ENCODE measurements around the gene ALDH9A1. TPM values are rescaled to one million over a fixed set of nuclear protein-coding genes. Genes with fewer than 3 reads are reported as not detected.
"Not testable (repeated sequence)": the region's sequence is repeated elsewhere in the genome, so short reads cannot be mapped to it uniquely, and the experiment has no call there.

The ALDH9A1 gene
- total and polyA plus RNA-seq, 12 donors, result 36.0 to 269 (median 170) TPM

DNA sequence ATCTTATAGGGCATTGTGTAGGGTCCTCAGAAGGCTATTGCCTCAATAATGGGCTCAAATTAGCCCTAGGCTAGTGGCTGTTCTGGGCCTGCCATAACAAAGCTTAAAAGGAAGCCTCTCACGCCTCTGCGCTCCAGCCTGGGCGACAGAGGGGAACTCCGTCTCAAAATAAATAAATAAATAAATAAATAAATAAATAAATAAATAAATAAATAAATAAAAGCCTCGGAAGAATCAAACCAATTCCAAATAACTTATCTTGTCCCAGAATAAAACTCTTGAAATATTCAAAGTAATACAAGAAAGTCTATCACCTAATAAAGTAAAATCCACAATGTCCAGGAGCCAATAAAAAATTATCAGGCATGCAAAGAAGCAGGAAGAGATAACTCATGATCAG, 14.4 kb upstream of the ALDH9A1 start:
- no peaks in the 10 kb centered on the region for H3K27me3 ChIP-seq
- H3K4me3 ChIP-seq, result no peak overlapping the region
- TF ChIP-seq, protein P1, sequence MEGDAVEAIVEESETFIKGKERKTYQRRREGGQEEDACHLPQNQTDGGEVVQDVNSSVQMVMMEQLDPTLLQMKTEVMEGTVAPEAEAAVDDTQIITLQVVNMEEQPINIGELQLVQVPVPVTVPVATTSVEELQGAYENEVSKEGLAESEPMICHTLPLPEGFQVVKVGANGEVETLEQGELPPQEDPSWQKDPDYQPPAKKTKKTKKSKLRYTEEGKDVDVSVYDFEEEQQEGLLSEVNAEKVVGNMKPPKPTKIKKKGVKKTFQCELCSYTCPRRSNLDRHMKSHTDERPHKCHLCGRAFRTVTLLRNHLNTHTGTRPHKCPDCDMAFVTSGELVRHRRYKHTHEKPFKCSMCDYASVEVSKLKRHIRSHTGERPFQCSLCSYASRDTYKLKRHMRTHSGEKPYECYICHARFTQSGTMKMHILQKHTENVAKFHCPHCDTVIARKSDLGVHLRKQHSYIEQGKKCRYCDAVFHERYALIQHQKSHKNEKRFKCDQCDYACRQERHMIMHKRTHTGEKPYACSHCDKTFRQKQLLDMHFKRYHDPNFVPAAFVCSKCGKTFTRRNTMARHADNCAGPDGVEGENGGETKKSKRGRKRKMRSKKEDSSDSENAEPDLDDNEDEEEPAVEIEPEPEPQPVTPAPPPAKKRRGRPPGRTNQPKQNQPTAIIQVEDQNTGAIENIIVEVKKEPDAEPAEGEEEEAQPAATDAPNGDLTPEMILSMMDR (IDR thresholded peaks at IDR 0.05), result no peak
- no peak for TF ChIP-seq POLR2A (IDR thresholded peaks at IDR 0.05)
- H3K9me3 ChIP-seq (replicated peaks in 1 of 3), result no peaks in the 10 kb centered on the region
- intact Hi-C loops (cut with DNase I), result loop anchor here in 1 of 2 donors (10.0 kb wide), 1 partner anchor 108 kb away; no protein-coding TSS in a partner anchor
- DNase-seq, result no peak
- WGBS, 4 donors, result 91 to 94% (median 92%) methylated on average over 5 of the region's 5 CpGs
- no peaks in the 10 kb centered on the region for H3K36me3 ChIP-seq (replicated peaks in 1 of 2)
- H3K27ac ChIP-seq, result no peak overlapping the region
- H3K4me1 ChIP-seq (replicated peaks in 1 of 2), result no peaks in the 10 kb centered on the region

DNA sequence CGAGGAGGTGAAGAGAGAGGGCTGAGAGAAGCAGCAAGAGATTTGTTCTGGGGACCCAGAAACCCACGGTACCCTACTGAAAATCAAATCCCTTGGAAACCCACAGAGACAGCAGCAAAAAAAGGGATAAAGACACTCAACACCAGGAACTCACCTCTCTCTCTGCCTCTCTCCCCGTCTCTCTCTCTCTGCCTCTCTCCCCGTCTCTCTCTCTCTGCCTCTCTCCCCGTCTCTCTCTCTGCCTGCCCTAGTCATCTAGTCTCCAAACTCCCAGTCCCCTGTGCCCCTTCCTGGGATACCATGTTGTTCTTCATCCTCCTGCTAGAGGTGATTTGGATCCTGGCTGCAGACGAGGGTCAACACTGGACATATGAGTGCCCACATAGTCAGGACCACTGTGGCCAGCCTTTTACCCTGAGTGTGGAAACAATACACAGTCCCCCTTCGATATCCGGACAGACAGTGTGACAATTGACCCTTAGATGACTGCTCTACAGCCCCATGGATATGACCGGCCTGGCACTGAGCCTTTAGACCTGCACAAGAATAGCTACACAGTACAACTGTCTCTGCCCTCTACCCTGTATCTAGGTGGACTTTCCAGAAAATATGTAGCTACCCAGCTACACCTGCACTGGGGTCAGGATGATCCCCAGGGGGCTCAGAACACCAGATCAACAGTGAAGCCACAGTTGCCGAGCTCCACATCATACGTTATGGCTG, 9.8 kb upstream of the ALDH9A1 start:
- no peak for TF ChIP-seq POLR2A (IDR thresholded peaks at IDR 0.05)
- TF ChIP-seq, protein P1 (IDR thresholded peaks at IDR 0.05), result no peak
- Histone ChIP-seq H3K4me1 (replicated peaks in 1 of 2) (no peaks in the 10 kb centered on the region), H3K4me3 (no peak overlapping the region), H3K27ac (no peak overlapping the region), H3K9me3 (replicated peaks in 1 of 3) (no peaks in the 10 kb centered on the region), H3K27me3 (no peaks in the 10 kb centered on the region), H3K36me3 (replicated peaks in 1 of 2) (no peaks in the 10 kb centered on the region)
- intact Hi-C loops (cut with DNase I), result loop anchor here in 1 of 2 donors (10.0 kb wide), 1 partner anchor 103 kb away; no protein-coding TSS in a partner anchor
- WGBS, 4 donors, result 80 to 87% (median 84%) methylated on average over 11 of the region's 11 CpGs
- no peak for DNase-seq

DNA sequence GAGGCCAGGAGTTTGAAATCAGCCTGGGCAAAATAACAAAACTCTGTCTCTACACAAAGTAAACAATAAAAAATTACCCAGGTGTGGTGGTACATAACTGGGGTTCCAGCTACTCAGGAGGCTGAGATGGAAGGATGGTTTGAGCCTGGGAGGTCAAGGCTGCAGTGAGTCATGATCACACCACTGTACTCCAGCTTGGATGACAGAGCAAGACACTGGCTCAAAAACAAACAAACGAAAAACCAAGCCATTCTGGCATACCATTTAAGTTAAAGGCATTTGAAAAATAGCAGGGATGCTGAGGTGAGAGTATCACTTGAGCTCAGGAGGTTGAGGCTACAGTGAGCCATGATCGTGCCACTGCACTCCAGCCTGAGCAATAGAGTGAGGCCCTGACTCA, 5.3 kb upstream of the ALDH9A1 start:
- WGBS, 4 donors, result 56 to 74% (median 64%) methylated on average over 2 of the region's 2 CpGs

DNA sequence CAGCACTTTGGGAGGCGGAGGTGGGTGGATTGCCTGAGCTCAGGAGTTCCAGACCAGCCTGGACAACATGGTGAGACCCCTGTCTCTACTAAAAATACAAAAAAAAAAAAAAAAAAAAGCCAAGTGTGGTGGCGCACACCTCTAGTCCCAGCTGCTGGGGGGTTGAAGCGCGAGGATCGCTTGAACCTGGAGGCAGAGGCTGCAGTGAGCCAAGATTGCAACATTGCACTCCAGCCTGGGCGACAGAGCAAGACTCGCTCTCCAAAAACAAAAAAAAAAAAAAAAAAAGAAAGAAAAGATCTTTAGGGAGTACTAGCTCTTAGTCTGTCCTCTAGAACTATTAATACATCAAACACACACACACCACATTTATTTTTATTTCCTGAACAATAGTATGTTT, 3.6 kb upstream of the ALDH9A1 start:
- H3K9me3 ChIP-seq (replicated peaks in 1 of 3); H3K27ac ChIP-seq; H3K27me3 ChIP-seq; H3K4me3 ChIP-seq; H3K36me3 ChIP-seq (replicated peaks in 1 of 2); DNase-seq: not testable (repeated sequence)
- intact Hi-C loops (cut with DNase I), result loop anchor here in 1 of 2 donors (10.0 kb wide), 1 partner anchor 97 kb away; no protein-coding TSS in a partner anchor
- WGBS, 4 donors, result 89 to 96% (median 92%) methylated on average over 7 of the region's 7 CpGs
- H3K4me1 ChIP-seq (replicated peaks in 1 of 2), result peaks cover 6 to 11% of the 10 kb centered on the region in 2 donors

More for the DNA sequence above, 5.3 kb upstream of the ALDH9A1 start:
- H3K27me3 ChIP-seq, result no peaks in the 10 kb centered on the region
- H3K9me3 ChIP-seq (replicated peaks in 1 of 3), result no peaks in the 10 kb centered on the region
- TF ChIP-seq, protein P1 (IDR thresholded peaks at IDR 0.05), result no peak
- no peak for TF ChIP-seq POLR2A (IDR thresholded peaks at IDR 0.05)
- peaks cover 0 to 4% of the 10 kb centered on the region in 2 donors for H3K4me1 ChIP-seq (replicated peaks in 1 of 2)
- no peak overlapping the region for H3K27ac ChIP-seq
- H3K36me3 ChIP-seq (replicated peaks in 1 of 2), result no peaks in the 10 kb centered on the region
- DNase-seq, result no peak
- intact Hi-C loops (cut with DNase I), result loop anchor here in 1 of 2 donors (10.0 kb wide), 1 partner anchor 99 kb away; no protein-coding TSS in a partner anchor
- no peak overlapping the region for H3K4me3 ChIP-seq

Measured in adrenal gland (tissue), 12 donors.